Superior temporal gyrus (tissue), 1 donor: ENCODE measurements around the gene IL17F.

Experiments
- DNase-seq: peaks from one replicate; pipeline ENCODE4 v3.0.0-alpha.2; 2016; ENCODE audit errors: extremely low spot score

Gene IL17F

DNA sequence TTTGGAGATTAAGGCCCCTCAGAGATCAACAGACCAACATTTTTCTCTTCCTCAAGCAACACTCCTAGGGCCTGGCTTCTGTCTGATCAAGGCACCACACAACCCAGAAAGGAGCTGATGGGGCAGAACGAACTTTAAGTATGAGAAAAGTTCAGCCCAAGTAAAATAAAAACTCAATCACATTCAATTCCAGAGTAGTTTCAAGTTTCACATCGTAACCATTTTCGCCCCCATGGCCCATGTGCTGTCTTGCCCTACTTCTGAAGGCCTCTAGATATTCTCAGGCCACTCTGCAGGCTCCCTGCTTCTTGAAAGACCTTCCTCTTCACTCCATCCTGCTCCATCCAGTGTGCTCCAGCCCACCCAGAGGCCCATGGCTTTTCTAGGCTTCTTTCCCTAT, 53.9 kb downstream of the IL17F start:
- DNase-seq = no peak

DNA sequence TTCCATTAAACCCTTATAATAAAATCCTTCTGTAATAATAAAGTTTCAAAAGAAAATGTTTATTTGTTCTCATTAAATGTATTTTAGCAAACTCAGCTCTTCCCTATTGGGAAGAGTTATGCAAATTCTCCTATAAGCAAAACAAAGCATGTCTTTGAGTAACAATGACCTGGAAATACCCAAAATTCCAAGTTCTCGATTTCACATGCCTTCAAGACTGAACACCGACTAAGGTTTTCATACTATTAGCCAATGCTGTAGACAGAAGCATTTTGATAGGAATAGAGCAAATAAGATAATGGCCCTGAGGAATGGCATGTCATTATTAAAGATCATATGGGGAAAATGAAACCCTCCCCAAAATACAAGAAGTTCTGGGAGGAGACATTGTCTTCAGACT, 54.3 kb downstream of the IL17F start:
- no peak for DNase-seq

- no peak for DNase-seq
Measured at GRCh38 chr6:52187098-52187497, 57.2 kb downstream of the IL17F start.
